Measurements from ENCODE around the gene IL1R1.

Gene IL1R1

DNA sequence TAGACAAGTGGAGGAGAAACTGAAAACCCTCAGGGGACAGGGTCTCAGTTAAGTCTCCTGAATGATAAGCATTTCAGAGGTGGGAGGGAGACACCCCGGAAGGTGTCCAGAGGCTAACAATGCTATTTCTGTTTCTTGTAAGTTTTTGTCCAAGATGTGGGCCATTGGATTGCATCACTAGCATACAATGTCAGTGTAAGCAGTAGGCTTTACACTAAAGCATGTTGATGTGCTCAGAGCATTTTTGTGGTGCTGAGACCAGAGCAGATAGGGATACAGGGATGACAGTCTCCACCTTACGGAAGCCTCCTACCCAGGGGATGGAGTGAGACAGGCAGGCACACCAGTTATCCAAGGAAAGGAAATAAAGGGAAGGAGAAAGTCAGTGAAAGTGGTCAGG is 2.2 kb upstream of the IL1R1 start:
- DNase-seq (ENCODE audit: low read depth in 2 of 2): no peak

DNA sequence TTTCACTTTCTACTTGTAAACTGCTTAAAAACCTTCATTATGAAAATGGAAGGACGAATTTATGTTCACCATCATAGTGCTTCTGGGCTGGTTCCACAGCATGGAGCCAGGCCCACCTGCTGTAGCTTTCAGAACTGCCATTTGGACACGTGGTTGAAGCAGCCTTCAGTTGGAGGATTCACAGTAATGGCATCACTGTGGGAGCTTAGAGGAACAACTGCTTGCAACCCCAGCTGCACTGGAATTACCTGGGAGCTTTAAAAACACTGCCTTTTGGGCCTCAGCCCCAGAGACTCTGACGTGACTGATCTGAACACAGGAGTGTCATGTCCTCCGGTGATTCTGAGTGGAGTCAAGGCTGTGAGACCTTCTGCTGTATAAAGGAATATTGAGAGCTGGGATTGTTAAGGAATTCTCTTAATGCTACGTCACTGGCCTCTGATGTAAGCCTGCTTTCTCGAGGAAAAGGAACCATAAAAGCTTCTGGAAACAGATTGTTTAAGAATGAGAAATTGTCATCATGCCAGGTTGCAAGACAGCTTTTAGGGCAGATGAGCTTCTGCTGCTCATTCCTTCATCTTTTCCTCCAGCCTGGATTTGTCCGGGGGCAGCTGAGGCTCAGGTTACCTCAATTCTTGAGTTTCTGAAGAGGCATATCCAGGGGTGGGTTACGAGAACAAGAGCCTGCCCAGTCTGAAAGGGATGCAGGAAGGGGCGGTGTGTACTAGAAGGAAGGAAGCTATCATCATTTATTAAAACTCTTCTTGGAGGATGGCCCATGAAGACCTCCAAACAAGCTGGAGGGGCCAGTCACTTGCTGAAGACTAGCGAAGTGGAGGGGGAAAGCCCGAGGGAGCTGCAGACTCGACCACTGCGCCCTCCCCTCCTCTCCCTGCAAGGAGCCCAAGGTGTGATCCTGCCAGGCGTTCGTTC is 1.3 kb upstream of the IL1R1 start:
- no peak for DNase-seq (ENCODE audit: low read depth in 2 of 2)

DNA sequence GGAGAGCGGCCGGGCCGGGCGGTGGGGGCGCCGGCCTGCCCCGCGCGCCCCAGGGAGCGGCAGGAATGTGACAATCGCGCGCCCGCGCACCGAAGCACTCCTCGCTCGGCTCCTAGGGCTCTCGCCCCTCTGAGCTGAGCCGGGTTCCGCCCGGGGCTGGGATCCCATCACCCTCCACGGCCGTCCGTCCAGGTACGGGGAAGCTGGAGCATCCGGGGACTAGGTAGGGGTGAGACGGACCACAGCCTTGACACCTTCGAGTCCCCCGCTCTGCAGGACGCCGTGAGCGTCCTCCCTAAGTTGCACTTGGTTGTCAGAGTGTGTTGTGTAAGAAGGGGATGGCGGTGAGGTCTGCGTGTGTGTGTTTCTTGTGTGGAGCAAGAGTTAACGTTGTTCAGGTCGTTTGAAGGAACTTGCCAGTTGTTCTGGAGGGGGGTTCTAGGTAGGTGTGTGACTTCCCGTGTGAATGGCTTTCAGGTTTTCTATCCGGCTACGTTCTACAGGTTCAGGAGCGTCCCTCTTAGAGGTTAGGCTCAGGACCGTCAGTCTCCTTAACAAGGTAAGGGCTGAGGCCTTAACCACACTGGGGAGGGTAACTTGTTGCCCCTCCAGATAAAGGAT is 393 bp downstream of the IL1R1 start:
- DNase-seq (ENCODE audit: low read depth in 2 of 2): no peak

DNA sequence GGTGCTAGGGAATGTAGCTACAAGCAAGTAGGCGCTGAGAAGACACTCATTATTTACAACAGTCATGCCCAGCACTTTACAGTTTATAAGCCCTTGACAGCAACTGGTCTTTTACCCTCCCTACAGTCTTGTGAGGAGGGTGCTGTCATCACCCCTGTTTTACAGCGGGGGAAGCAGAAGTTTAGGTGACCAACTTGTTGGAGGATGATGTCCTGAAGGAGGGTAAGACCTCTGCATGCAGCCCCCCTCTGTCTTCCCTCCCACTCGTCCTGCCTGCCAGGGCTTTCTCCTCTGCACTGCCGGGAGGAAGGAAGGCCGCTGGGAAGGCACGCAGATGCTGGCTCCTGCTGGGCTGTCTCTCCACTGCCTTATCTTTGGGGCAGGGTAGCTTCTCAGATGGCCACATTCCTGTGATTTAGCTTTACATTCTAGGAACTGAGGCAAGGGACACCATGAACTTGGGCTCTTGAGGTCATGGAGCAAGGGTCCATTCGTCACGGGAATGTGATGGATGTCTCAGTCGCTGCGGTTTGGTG is 972 bp downstream of the IL1R1 start:
- no peak for DNase-seq (ENCODE audit: low read depth in 2 of 2)

DNA sequence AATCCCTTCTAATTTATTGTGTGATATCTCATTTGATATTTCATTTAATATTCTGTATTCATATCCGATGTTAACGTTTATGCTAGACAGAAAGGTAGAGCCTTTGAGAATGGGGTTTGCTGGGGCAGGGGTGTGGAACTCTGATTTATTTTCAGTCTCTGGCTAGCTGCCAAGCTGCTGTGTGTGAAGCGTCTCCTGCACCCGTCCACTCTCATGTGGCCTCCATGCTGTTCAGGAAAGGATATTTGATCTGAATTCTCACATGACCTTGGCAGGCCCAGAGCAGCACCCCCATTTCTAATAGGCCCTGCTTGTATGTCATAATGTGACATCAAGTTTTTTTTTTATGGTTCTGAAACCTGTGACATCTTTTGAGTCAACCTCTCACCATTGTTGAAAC is 1.6 kb downstream of the IL1R1 start:
- DNase-seq (ENCODE audit: low read depth in 2 of 2): no peak

DNA sequence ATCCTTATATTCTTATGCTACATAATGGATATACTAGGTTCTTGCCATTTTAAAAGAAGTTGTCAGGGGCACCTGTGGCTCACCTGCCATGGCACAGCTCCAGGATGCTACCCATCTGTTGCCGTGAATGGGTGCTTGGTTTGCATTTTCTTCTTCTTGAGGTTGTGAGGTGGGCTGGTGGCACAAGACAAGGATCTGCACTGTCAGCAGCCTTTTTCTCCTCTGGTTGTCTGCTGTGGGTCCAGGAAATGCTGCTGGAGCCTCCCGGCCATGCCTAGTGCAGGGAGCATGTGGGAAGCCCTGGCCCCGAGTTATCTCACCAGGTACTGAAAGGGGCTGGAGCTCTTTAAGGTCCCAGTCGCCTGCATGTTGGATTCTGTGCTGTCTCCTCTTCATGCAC is 2.6 kb downstream of the IL1R1 start:
- no peak for DNase-seq (ENCODE audit: low read depth in 2 of 2)

DNA sequence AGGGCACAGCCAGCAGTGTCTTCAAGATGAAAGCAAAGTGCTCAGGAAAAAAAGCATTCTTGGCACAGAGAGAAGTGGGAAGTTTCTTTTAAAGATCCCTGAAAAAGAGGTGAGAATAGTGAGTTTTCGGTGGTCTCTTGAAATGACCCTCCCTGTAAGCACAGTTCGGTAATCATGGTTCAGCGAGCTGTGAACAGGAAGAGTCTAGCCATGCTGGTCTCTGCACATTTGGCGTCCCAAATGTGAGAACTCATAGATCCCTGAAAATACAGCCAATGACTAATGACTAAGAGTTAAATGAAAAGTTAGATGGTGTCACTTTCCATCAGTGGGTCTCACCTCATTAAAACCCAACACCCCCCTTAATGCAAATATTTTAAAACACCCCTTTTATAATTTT is 3.4 kb downstream of the IL1R1 start:
- DNase-seq (ENCODE audit: low read depth in 2 of 2): no peak

DNA sequence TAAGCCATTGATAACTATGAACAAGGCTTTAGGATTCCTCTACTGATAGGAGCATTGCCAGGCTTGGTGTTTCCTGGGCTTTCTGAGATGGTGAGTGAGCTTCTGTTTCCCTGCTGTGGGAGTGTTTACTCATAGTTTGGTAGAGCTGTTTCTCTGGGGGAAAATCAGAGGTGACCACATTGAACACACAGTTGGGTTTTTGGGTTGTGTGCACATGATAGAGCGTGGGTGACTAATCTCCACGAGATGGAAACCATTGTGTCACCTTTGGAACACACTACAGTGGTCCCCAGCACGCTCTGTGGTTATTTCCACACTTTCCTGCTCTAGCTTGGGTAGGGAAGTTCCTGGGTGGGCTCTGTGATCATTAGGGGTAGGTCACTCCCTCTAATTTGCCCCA is 5.4 kb downstream of the IL1R1 start:
- DNase-seq (ENCODE audit: low read depth in 2 of 2): no peak

DNA sequence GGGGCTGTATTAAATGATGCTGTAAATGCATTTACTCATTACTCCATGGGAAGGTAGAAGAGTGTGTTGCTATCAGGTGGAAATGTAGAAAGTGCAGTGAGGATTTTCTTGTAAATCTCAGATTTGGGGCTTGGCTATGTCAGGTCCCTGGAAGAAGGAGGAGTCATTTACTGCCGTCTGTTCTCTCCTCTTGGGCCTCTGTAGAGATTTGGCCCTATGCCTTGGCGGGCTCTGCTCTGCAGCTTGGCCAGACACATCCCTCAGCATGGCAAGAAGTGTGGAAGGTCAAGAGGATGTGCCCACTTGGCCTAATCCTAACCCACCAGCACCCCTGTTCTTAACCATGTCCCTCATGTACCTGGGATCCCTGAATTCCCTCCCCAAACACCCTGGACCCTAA is 6.7 kb downstream of the IL1R1 start:
- no peak for DNase-seq (ENCODE audit: low read depth in 2 of 2)

DNA sequence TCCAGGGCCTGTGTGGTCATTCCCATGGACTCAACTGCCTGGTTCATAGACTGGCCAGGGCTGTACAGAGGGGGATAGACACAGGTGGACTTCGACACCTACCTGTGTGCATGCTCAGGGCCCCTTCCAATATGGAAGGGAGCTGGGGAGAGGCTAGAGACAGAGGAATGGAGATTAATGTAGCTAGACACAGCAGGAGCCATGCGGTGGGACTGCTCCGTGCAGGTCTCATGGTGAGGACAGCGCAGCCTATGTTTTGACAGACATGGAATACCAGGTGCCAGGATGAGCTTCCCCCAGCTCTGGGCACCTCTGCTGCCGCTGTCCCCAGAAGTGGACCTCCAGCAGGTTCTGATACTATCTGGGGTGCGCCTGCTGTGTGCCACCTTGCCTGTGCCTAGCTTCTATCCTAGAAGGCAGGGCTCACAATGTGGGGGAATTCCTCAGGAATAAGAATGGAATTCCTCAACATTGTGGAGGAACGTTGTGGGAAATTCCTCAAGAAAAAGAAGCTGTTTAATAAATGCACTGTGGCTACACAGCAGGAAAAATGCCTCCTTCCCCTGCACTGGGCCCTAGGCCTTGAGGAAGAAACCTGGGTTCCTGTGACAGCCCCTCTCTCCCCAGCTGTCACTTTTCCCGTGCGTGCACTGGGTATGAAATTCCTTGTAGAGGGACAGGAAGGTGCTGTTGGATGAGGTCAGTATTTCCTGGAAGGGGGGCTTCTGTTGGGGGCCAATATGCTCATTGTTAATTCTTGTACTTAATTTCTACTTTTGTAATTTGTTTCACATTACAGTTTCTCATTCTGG is 7.3 kb downstream of the IL1R1 start:
- DNase-seq (ENCODE audit: low read depth in 2 of 2): no peak

DNA sequence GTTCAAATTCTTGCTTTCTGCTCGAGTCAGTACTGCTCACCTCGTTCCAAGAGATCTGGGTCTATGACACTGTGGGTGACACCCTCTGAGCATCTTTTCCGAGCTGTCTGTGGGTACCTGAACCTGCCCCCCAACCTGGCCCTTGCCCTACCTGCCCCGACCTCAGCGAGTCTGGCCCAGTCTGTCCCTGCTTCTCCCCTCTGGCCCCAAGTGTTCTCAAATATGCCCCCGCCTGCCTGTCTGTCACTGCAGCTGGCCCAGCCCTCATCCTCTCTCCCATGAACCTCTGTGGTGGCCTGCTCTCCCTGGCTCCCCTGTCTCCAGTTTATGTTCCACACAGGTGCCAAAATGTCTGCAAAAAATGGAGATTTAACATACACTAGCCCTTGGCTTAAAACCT is 11.8 kb downstream of the IL1R1 start:
- no peak for DNase-seq (ENCODE audit: low read depth in 2 of 2)

DNA sequence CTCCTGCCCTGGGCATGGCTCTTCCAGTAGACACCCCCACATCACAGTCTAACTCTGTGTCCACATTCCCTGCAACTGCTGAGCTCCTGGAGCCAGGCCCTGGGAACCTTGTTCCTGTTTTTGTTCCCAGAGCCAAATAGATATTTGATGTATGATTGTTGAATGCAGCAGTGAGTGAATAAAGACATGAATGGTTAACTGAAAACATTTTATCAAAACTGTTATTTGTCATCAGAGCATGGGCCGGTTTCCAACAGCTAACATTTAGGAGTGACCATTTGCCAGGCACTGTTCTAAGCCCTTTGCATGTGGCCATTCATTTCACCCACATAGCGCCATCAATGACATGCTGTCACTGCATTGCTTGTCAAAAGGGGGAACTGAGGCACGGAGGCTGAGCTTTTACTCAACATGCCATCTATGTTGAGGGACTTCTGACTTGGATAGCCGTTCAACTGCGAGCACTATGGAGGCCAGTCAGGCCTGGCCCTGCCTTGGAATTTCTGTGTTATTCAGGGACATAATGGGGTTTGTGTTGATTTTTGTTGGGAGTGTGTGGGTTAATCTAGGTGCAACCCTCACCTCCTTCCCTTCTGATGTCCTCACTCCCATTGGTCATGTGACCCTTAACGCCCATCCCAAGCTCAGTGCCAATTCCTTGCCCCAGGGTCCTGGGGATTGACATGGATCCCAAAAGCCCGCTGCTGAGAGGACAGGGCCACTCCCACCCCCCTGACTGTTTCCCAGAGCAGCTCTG is 12.6 kb downstream of the IL1R1 start:
- no peak for DNase-seq (ENCODE audit: low read depth in 2 of 2)

DNA sequence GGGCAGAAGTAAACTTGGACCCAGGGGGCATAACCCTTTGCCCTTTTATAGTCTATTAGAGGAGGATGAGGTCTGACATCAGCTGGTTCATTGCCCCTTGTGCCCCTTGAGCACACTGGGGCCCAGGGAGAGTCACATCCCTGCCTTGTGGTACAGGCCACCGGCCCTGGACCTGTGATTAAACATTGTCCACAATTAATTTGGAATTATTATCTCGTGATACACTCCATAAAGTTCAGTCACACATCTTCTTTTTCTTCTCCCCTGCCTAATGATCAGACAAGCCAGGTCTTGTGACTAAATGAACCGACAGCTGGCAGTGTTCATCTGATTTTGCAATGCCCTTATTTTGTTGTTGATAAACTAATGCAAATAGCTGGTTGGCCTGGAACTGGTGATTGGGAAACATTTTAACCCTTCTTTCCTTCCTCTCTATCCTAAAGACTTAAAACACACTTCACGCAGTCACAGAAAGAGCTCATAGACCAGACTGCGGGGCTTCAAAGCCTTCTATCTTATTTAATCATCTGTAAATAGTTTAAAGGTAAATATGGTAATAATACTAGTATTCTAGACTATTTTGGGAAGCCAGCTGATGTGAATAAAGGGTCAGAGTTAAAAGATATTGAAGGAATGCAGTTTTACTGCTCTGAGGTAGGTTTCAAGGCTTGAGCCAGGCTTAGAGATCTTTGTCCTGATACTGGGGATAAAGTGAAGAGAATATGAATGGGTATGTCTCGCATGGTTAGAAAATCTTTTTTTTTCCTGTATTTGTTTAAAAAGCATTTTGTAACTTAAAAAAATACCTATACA is 13.4 kb downstream of the IL1R1 start:
- DNase-seq (ENCODE audit: low read depth in 2 of 2): no peak

DNA sequence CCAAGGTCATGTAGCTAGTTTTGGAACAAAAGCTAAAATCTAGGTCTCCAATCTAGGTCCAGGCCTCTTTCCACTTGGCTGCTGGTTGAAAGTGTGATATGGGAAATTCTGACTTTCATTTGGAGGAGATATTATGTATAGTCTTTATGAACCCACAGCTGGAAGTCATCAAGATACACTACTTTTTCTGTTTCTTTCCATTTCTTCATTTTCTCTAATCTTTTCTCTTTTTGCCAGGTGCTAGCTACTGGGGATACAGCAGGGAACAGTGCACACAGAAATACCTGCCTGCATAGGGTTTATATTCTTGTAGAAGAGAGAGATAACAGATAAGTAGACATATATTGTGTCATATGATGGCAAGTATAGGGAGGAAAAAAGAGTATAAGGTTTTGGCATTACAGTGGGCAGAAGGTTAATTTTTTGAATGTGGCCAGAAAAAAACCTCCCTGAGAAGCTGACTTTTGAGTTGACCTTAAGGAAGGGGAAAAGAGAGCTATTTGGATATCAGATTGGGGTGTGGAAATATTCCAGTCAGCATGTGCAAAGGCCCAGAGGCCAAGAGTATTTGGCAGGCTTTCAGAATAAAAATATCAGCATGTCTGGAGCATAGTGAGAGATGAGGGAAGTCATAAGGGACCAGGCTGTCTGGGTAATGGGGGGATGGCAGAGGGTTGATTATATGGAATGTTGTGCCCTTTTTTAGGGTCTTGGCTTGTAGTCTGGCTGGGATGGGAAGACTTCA is 15.6 kb downstream of the IL1R1 start:
- DNase-seq (ENCODE audit: low read depth in 2 of 2): no peak

DNA sequence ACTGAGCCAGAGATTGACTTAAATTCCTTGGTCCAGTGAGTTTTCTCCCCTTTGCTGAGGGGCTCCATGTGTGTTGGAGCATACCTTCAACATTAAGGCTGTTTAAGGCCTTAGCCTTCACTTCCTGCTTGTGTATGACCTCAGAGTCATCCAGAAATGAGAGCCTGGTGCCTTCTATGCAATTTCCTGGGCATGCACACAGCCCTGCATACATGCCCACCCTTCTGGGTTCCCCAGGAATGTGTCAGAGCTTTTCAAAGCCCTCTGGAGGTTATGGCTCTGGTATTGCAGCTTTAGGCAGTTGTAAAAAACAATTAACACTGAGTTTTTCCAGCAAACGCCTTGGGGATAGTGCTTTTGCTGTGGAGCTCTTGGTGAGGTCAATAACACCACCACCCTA is 16.7 kb downstream of the IL1R1 start:
- no peak for DNase-seq (ENCODE audit: low read depth in 2 of 2)

DNA sequence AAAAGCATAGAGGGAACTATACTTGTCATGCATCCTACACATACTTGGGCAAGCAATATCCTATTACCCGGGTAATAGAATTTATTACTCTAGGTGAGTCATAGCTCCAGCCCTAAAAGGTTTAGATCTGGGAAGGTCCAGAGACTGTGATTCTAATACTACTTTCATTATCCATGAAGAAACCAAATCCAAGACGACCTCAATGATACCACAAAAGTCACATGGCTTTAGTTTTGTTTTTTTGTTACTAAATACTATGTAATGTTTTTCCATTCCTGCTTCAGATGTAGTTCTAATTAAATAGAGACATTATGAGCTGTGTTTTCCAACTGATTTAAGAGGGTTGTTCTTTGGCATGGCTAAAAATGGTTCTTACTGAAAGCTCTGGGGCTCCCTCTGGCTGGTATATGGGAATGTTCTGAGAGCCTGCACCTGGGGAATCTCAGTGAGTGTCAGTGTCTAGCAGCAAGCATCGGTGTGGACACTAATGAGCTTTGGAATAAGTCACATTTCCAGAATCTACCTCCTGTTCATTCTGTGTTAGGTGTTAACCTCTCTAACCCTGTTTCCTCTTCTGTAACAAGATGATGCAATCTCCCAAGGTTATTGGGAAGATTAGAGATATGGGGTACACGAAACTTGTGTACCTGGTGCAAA is 23.8 kb downstream of the IL1R1 start:
- DNase-seq (ENCODE audit: low read depth in 2 of 2): no peak

DNA sequence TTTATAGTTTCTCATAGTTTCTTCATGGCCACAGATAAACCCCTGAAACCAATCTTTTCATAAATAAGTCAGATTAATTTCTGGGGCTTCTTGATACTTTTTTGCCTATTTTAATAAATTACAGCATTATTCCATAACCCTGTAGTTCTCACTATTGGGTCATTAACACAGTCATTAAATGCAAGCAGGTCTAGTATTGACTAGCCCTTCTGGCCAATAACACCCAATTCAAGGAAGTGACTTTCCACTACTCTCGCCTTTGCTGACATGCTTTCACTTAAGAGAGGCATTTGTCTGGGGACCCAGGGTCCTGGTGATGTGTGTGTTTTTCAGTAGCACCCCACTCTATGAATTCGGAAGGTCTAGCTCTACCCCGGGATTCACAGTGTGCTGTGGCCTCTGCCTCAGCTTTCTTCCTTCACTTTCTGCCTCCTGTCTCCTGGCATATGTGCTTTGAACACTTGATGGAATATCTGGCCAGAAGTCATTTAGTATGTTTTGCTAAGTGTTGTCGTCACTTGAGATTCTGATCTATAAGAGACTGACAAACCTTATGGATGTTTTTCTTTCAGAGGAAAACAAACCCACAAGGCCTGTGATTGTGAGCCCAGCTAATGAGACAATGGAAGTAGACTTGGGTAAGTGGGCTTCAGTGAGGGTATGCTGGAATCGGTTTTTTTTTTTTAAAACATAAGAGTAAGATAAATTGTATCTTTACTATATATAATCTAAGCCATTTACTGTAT is 25.7 kb downstream of the IL1R1 start:
- no peak for DNase-seq (ENCODE audit: low read depth in 2 of 2)

DNA sequence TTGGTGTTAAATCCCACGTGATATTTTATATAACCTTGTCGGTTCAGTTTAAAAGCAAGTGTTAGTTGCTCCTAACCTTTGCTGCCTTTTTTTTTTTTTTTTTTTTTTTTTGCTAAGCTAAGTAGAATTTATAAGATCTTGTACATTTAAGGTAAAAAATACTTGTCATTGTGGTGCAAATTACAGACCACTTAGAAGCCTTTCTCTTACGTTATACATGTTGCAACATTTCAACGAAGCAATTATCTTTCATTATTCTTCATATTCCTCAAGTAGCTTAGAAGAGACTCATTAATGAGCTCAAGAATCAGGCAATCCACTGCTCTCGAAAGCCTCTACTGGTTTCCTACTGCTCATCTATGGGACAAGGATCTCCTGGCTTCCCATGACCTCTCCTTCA is 29.4 kb downstream of the IL1R1 start:
- no peak for DNase-seq (ENCODE audit: low read depth in 2 of 2)

DNA sequence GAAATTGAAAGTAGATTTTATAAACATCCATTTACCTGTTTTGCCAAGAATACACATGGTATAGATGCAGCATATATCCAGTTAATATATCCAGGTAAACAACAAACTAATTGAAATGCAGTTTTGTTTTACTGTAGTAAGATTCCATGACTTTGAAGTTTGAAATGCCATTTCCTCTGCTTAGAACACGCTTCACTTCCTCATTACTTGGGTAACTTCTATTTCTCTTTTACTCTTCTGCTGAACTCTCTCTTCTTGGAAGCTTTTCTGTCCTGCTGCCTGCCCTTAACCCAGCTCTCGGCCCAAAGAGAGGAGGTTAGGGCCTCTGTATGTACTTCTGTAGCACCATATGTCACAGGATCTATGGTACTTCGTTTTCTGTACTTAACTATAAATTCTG is 30.2 kb downstream of the IL1R1 start:
- DNase-seq (ENCODE audit: low read depth in 2 of 2): no peak

Data from stimulated activated CD4-positive, alpha-beta T cell treated with anti-CD3 and anti-CD28 coated beads, Interleukin-1b, Interleukin-23, amount 100 ng/mL, for 1 hour (primary cell).